NB4 (cell line): ENCODE data around the gene DOK3.

Experiments used
- DNase-seq: peaks from one replicate; pipeline ENCODE4 v3.0.0; 2010; ENCODE audit warnings: low read depth
- H3K4me3 ChIP-seq: one replicate; pipeline ENCODE4 v1.5.1; 2011; ENCODE audit warnings: mild to moderate bottlenecking, low read depth, low read length, moderate library complexity
- MYC ChIP-seq: IDR thresholded peaks from 2 replicates; pipeline ENCODE4 v1.6.1; 2011; ENCODE audit warnings: low read depth, low read length
- POLR2A ChIP-seq: IDR thresholded peaks from 2 replicates; pipeline ENCODE4 v1.6.1; 2011; ENCODE audit warnings: mild to moderate bottlenecking; ENCODE audit not compliant: insufficient read length; ENCODE audit errors: extremely low read depth
- TF ChIP-seq, protein P1 (sequence below): IDR thresholded peaks from one replicate; pipeline ENCODE4 v1.5.1; 2012; ENCODE audit warnings: low read depth, low read length
- TF ChIP-seq, protein P2 (sequence below): IDR thresholded peaks from 2 replicates; pipeline ENCODE4 v1.6.1; 2011; ENCODE audit warnings: low read depth, low read length

DOK3 gene

DNA sequence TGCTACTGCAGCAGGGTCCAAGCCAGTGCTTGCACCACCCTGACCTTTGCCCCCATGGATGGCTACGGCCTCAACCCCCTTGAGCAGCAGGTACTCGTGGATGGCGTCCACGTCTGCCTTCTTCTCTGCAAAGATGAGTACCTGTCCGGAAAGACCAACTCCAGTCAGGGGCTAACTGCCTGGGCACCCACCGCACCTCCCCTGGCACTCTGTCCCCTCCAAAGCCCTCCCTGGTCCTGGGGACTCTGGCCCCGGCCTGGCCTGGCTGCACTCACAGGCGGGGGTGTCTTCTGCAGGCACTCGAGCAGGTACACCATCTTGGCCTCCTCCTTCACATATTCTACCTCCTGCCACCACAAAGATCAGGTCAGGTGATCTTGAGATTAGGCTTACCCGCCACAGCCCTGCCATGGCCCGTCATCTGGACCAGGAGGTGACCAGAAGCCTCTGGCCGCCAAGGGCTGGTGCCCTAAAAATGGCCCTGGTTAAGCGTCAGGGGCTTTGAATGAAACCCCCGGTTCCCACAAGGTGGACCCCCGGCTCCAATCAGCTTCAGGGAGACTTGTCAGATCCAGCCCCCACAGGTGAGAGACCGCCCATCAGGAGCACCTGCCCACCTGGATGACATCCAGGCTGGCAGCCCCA, 3.2 kb upstream of the DOK3 start:
- TF ChIP-seq POLR2A: no peak
- TF ChIP-seq, protein P1, sequence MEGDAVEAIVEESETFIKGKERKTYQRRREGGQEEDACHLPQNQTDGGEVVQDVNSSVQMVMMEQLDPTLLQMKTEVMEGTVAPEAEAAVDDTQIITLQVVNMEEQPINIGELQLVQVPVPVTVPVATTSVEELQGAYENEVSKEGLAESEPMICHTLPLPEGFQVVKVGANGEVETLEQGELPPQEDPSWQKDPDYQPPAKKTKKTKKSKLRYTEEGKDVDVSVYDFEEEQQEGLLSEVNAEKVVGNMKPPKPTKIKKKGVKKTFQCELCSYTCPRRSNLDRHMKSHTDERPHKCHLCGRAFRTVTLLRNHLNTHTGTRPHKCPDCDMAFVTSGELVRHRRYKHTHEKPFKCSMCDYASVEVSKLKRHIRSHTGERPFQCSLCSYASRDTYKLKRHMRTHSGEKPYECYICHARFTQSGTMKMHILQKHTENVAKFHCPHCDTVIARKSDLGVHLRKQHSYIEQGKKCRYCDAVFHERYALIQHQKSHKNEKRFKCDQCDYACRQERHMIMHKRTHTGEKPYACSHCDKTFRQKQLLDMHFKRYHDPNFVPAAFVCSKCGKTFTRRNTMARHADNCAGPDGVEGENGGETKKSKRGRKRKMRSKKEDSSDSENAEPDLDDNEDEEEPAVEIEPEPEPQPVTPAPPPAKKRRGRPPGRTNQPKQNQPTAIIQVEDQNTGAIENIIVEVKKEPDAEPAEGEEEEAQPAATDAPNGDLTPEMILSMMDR: no peak
- no peak for TF ChIP-seq MYC
- TF ChIP-seq, protein P2, sequence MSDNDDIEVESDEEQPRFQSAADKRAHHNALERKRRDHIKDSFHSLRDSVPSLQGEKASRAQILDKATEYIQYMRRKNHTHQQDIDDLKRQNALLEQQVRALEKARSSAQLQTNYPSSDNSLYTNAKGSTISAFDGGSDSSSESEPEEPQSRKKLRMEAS: no peak
- DNase-seq: no peak
- no peak overlapping the region for H3K4me3 ChIP-seq

DNA sequence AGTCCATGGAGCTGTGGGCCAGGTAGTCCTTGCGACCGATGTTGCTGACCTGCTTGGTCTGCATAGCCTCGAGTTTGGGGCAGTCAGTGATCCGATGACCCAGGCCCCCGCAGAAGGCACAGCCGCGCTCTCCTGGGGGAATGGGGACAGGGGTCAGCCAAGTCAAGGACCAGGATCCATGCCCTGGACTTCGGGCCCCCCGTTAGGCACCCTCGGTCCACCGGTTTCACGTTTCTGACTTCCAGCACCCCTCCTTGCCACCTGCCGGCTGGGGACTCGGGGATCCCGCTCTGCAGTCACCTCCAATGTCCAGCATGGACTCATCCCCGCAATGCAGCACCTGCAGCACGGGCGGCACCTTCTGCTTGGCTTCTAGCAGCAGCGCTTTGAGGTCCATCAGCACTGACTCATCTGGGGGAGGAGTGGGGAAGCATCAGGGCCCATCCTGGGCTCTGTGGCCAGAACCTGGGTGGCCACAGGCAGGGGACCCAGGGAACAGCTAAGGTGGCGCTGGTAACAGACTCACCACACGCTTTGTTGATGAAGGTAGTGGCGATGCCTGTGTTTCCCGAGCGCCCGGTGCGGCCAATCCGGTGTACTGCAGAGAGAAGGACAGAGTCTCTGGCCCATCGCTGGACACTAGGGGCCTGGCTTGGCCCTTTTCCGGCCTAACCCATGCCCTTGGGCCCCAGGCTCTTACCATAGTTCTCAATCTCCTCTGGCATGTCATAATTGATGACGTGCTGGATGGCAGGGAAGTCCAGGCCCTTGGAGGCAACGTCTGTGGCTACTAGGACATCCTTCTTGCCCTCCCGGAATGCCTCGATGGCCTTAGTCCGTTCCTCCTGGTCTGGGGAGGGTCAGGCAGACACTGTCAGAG, 2.4 kb upstream of the DOK3 start:
- H3K4me3 ChIP-seq: no peak overlapping the region
- DNase-seq: no peak
- TF ChIP-seq MYC (no peak), POLR2A (no peak)
- TF ChIP-seq, protein P1: no peak
- TF ChIP-seq, protein P2: no peak

DNA sequence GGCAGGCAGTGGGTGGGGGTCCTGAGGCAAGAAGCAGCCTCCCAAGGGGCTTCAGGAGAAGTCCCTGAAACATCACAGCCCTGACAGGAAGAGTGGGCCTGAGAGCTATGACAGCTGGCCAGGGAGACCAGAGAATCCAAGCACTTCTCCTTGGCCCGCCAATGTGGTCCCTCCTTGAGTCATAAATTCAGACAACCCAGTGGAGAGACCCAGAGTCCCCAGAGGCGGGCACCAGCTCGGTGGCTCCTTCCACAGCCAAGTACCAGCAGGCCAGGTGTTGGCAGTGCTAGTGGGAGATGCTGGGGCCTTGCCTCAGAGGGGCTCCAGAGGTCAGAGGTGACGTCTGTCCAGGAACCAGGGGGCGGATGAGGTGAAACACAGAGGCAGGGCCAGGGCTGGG, 1.6 kb upstream of the DOK3 start:
- DNase-seq: peak; percentile 58
- TF ChIP-seq, protein P1: no peak
- TF ChIP-seq MYC: no peak
- TF ChIP-seq, protein P2: no peak
- no peak for TF ChIP-seq POLR2A
- H3K4me3 ChIP-seq: peak overlapping the region; percentile 0

DNA sequence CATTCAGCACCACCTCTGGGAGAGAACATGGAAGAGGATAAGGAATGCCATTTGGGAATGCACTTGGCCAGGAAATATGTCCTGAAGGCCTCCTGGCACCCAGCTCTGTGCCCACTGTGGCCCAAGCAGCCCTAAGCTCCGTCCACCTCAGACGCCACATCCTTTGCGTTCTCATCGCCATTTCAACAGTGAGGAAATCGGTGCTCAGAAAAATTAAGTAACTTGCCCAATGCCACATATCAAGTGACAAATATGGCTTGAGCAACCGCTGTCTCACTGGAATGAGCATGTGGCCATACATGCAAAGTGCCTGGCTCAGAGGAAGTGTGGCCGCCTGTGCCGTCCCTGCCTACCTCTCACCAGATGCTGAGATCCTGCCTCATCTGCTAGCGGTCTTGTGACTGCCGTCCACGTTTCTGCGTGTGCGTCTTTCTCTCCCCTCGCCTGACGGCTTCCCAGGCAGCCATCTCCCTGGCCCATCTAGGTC, 984 bp upstream of the DOK3 start:
- peak; percentile 94 for DNase-seq
- TF ChIP-seq POLR2A (peak; percentile 59), MYC (peak; percentile 99)
- TF ChIP-seq, protein P2: peak; percentile 96
- TF ChIP-seq, protein P1: no peak
- peak overlapping the region; percentile 82 for H3K4me3 ChIP-seq

DNA sequence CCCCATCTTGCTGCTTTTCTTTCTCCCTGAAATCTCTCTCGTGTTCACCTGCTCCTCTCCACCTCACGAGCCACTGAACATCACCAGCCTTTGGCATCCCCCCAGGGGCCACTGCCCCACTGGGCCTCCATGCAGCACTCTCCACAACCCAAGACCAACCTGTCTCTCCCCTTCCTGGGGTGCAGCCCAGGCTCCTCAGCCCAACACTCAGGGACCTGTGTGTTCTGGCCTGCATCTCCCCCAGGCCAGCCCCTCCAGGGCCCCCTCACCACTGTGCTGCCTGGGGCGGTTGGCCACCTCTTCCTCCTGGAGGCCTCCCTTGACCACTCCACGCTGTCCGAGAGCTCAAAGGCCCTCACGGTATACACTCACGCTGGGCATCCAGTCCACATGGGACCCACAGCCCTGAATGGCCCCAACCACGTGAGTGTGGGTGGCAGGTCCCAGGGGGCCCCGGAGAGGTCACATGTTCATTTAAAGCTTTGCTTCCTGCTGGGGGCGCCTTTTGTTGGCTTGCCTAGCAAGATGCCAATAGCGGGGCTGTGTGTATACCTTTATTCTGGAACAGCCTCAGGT, 453 bp upstream of the DOK3 start:
- peak; percentile 87 for DNase-seq
- peak overlapping the region; percentile 82 for H3K4me3 ChIP-seq
- peak; percentile 91 for TF ChIP-seq MYC
- TF ChIP-seq, protein P2: peak; percentile 98
- no peak for TF ChIP-seq POLR2A
- TF ChIP-seq, protein P1: peak; percentile 18
